ENCODE measurements around the gene RRBP1. TPM values are rescaled to one million over a fixed set of nuclear protein-coding genes. Genes with fewer than 3 reads are reported as not detected.

The RRBP1 gene
- total RNA-seq, 1 experiment from 2014 or later, result 75.9 TPM

GRCh38 chr20:17674722-17675518 lies 7.1 kb downstream of the RRBP1 start:
- no TSS peak for BruUV-seq (replicated peaks)
- CTCF ChIA-PET, result no interaction called here
- peaks cover 14% of the 10 kb centered on the region for H3K36me3 ChIP-seq (ENCODE audit: insufficient read depth, low read length, poor library complexity, severe bottlenecking)
- no peak overlapping the region for H3K4me3 ChIP-seq (ENCODE audit: low read depth, low read length, poor library complexity, severe bottlenecking)
- intact Hi-C loops (cut with micrococcal nuclease; ENCODE audit: unreplicated experiment), result no loop called here
- TF ChIP-seq CTCF (conservative IDR thresholded peaks at IDR 0.05; ENCODE audit: low read depth, low read length) (no peak), EZH2 (IDR thresholded peaks at IDR 0.05; ENCODE audit: borderline replicate concordance, low read depth, low read length, poor library complexity, severe bottlenecking) (no peak)
- no peak overlapping the region for H3K27ac ChIP-seq (ENCODE audit: low read depth, low read length, poor library complexity, severe bottlenecking)
- no peaks in the 10 kb centered on the region for H3K9me3 ChIP-seq (ENCODE audit: low read depth, low read length, poor library complexity, severe bottlenecking)
- DNase-seq (ENCODE audit: low spot score), result no peak
- no peaks in the 10 kb centered on the region for H3K27me3 ChIP-seq (replicated peaks; ENCODE audit: insufficient read depth, low read depth, low read length, poor library complexity)
- H3K4me1 ChIP-seq (ENCODE audit: insufficient read depth, low read length, poor library complexity, severe bottlenecking), result peaks cover 15% of the 10 kb centered on the region
- POLR2A ChIA-PET (ENCODE audit: low non-redundant PET), result no interaction called here

- Histone ChIP-seq H3K9me3 (ENCODE audit: low read depth, low read length, poor library complexity, severe bottlenecking) (no peaks in the 10 kb centered on the region), H3K27me3 (replicated peaks; ENCODE audit: insufficient read depth, low read depth, low read length, poor library complexity) (no peaks in the 10 kb centered on the region), H3K36me3 (ENCODE audit: insufficient read depth, low read length, poor library complexity, severe bottlenecking) (peaks cover 2% of the 10 kb centered on the region), H3K4me3 (ENCODE audit: low read depth, low read length, poor library complexity, severe bottlenecking) (no peak overlapping the region), H3K4me1 (ENCODE audit: insufficient read depth, low read length, poor library complexity, severe bottlenecking) (peaks cover 8% of the 10 kb centered on the region), H3K27ac (ENCODE audit: low read depth, low read length, poor library complexity, severe bottlenecking) (no peak overlapping the region)
- no TSS peak for BruUV-seq (replicated peaks)
- DNase-seq (ENCODE audit: low spot score), result no peak
- TF ChIP-seq CTCF (conservative IDR thresholded peaks at IDR 0.05; ENCODE audit: low read depth, low read length) (no peak), EZH2 (IDR thresholded peaks at IDR 0.05; ENCODE audit: borderline replicate concordance, low read depth, low read length, poor library complexity, severe bottlenecking) (no peak)
- POLR2A ChIA-PET (ENCODE audit: low non-redundant PET), result no interaction called here
- CTCF ChIA-PET, result no interaction called here
- intact Hi-C loops (cut with micrococcal nuclease; ENCODE audit: unreplicated experiment), result no loop called here
Measured at GRCh38 chr20:17673084-17673483, 9.0 kb downstream of the RRBP1 start.

DNA sequence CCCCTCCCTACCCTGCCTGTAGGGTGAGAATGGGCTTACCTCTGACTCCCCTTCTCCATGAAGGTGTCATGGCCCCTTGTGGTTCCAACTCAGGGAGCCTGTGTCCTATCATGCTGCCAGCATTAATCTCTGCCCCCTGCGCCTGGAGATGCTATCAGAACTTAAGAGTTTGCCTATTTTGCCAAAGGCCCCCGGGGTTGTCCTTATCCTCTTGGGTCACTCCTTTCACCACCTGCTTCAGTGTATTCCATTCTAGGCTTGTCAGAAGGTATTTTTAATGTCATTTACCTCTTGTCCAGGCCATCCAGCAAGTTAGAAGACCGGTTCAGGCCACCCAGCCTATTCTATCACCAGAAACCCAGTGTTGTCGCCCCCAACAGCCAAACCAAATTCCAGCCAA lies 10.5 kb downstream of the RRBP1 start:
- BruUV-seq (replicated peaks), result no TSS peak
- no peak for TF ChIP-seq CTCF (conservative IDR thresholded peaks at IDR 0.05; ENCODE audit: low read depth, low read length)
- TF ChIP-seq EZH2 (IDR thresholded peaks at IDR 0.05; ENCODE audit: borderline replicate concordance, low read depth, low read length, poor library complexity, severe bottlenecking), result no peak
- H3K4me1 ChIP-seq (ENCODE audit: insufficient read depth, low read length, poor library complexity, severe bottlenecking), result peaks cover 23% of the 10 kb centered on the region
- H3K27me3 ChIP-seq (replicated peaks; ENCODE audit: insufficient read depth, low read depth, low read length, poor library complexity), result no peaks in the 10 kb centered on the region
- no peak overlapping the region for H3K4me3 ChIP-seq (ENCODE audit: low read depth, low read length, poor library complexity, severe bottlenecking)
- intact Hi-C loops (cut with micrococcal nuclease; ENCODE audit: unreplicated experiment), result no loop called here
- POLR2A ChIA-PET (ENCODE audit: low non-redundant PET), result no interaction called here
- H3K27ac ChIP-seq (ENCODE audit: low read depth, low read length, poor library complexity, severe bottlenecking), result no peak overlapping the region
- CTCF ChIA-PET, result no interaction called here
- DNase-seq (ENCODE audit: low spot score), result no peak
- no peaks in the 10 kb centered on the region for H3K9me3 ChIP-seq (ENCODE audit: low read depth, low read length, poor library complexity, severe bottlenecking)
- peaks cover 9% of the 10 kb centered on the region for H3K36me3 ChIP-seq (ENCODE audit: insufficient read depth, low read length, poor library complexity, severe bottlenecking)
